ENCODE results near the gene SPEG. TPM values are rescaled to one million over a fixed set of nuclear protein-coding genes. Genes with fewer than 3 reads are reported as not detected.

The SPEG gene
- total RNA-seq, 1 experiment from 2014 or later, result 23.0 TPM

DNA sequence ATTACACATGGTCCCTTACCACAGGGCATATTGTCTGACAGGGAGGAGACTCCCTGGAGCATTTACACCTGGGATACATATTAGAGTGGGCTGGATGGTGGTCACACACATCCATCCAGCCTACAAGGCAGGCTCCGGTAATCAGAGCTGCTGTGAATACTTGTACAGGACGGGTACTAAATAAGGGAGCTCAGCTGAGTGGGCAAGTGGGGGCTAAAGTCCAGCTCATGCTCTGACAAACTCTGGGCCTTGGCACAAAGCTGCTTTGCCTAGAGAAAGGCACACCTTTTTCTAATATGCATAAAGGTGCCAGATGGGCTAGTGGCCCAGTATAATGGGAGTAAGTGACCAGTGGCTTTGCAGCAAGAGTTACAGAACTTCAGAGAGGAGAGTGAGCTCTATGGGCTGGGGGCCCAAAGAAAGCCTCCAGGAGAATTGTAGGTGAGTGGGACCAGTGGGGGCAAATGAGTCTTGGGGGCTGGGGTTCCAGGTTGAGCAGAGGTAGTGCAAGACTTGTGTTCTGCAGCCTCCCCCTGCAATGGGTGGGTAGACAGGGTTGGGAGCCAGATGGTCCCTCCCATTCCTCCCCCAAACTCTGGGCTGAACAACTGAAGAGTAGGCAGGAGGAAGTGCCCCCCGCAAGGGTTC, 110.8 kb downstream of the SPEG start:
- DNase-seq (ENCODE audit: low read depth), result no peak

DNA sequence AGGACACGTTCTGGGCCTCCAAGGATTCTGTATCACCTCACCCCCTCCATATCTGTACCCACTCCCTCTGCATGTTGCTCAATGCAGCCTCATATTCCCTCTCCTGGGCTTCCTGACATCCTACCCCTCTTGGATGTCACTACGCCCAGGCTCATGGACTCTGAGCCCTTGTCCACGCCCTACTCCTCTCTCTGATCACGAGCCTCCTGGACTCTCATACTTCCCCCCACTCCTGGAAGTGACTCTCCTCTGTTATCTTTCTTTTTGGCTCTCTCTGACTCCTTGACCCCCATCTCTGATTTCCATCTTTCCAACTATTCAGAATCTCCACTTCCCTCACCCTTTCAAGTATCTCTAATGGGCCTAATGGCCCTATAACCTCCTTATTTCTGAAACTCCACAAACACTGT, 111.3 kb downstream of the SPEG start:
- no peak for DNase-seq (ENCODE audit: low read depth)

DNA sequence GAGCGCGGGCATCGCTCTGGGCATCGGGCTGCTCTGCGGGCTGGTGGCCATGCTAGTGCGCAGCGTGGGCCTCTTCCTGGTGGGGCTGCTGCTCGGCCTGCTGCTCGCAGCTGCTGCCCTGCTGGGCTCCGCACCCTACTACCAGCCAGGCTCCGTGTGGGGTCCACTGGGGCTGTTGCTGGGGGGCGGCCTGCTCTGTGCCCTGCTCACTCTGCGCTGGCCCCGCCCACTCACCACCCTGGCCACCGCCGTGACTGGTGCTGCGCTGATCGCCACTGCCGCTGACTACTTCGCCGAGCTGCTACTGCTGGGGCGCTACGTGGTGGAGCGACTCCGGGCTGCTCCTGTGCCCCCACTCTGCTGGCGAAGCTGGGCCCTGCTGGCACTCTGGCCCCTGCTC, 113.0 kb downstream of the SPEG start:
- no peak for DNase-seq (ENCODE audit: low read depth)

Other genes with a start within 250 kb of the SPEG start
- gene ZFAND2B, start 228.1 kb upstream of the SPEG start, total RNA-seq (2014; rRNA removed; shearing (Covaris generic)), result 43.2 and 43.8 TPM in 2 replicates
- 21.4 and 25.5 TPM in 2 replicates for gene ABCB6, start 215.9 kb upstream of the SPEG start, total RNA-seq (2014; rRNA removed; shearing (Covaris generic))
- gene ATG9A, start 205.2 kb upstream of the SPEG start, total RNA-seq (2014; rRNA removed; shearing (Covaris generic)), result 37.1 and 47.1 TPM in 2 replicates
- 24.8 and 27.0 TPM in 2 replicates for gene ANKZF1, start 205.0 kb upstream of the SPEG start, total RNA-seq (2014; rRNA removed; shearing (Covaris generic))
- 7.3 and 8.4 TPM in 2 replicates for gene GLB1L, start 189.4 kb upstream of the SPEG start, total RNA-seq (2014; rRNA removed; shearing (Covaris generic))
- 19.6 and 20.4 TPM in 2 replicates for gene STK16, start 189.4 kb upstream of the SPEG start, total RNA-seq (2014; rRNA removed; shearing (Covaris generic))
- gene TUBA4B, start 181.6 kb upstream of the SPEG start, total RNA-seq (2014; rRNA removed; shearing (Covaris generic)), result 0.14 TPM in 1 of 2 replicates, not detected in the other
- gene TUBA4A, start 180.9 kb upstream of the SPEG start, total RNA-seq (2014; rRNA removed; shearing (Covaris generic)), result 140 and 154 TPM in 2 replicates
- gene DNAJB2, start 155.5 kb upstream of the SPEG start, total RNA-seq (2014; rRNA removed; shearing (Covaris generic)), result 11.5 and 13.8 TPM in 2 replicates
- gene PTPRN, start 125.4 kb upstream of the SPEG start, total RNA-seq (2014; rRNA removed; shearing (Covaris generic)), result 10.2 and 11.2 TPM in 2 replicates
- gene RESP18, start 102.1 kb upstream of the SPEG start, total RNA-seq (2014; rRNA removed; shearing (Covaris generic)), result not detected in 2 replicates
- 77.0 and 94.9 TPM in 2 replicates for gene DNPEP, start 46.9 kb upstream of the SPEG start, total RNA-seq (2014; rRNA removed; shearing (Covaris generic))
- gene DES, start 16.5 kb upstream of the SPEG start, total RNA-seq (2014; rRNA removed; shearing (Covaris generic)), result not detected in 2 replicates
- 40.0 and 47.8 TPM in 2 replicates for gene GMPPA, start 64.0 kb downstream of the SPEG start, total RNA-seq (2014; rRNA removed; shearing (Covaris generic))
- not detected in 2 replicates for gene ASIC4, start 79.6 kb downstream of the SPEG start, total RNA-seq (2014; rRNA removed; shearing (Covaris generic))
- 126 and 132 TPM in 2 replicates for gene CHPF, start 109.0 kb downstream of the SPEG start, total RNA-seq (2014; rRNA removed; shearing (Covaris generic))
- gene TMEM198, start 109.2 kb downstream of the SPEG start, total RNA-seq (2014; rRNA removed; shearing (Covaris generic)), result 1.8 and 2.0 TPM in 2 replicates
- gene OBSL1, start 136.7 kb downstream of the SPEG start, total RNA-seq (2014; rRNA removed; shearing (Covaris generic)), result 71.0 and 80.8 TPM in 2 replicates
- not detected in 2 replicates for gene INHA, start 137.5 kb downstream of the SPEG start, total RNA-seq (2014; rRNA removed; shearing (Covaris generic))
- 17.1 and 18.2 TPM in 2 replicates for gene STK11IP, start 163.0 kb downstream of the SPEG start, total RNA-seq (2014; rRNA removed; shearing (Covaris generic))
- 5.8 and 7.9 TPM in 2 replicates for gene SLC4A3, start 192.8 kb downstream of the SPEG start, total RNA-seq (2014; rRNA removed; shearing (Covaris generic))